ENCODE results near the gene SMARCC1. TPM values are rescaled to one million over a fixed set of nuclear protein-coding genes. Genes with fewer than 3 reads are reported as not detected.

SMARCC1 gene
- total RNA-seq, 1 experiment from 2014 or later = 168 TPM

- BruUV-seq (replicated peaks) = no TSS peak
- Histone ChIP-seq H3K9me3 (ENCODE audit: control insufficient read depth in 1 of 2, insufficient read depth in 1 of 2, low read depth in 1 of 2, low read length in 2 of 2) (no peaks in the 10 kb centered on the region), H3K4me3 (replicated peaks in 1 of 2; ENCODE audit: low read depth in 1 of 2, low read length in 2 of 2) (peak overlapping the region; percentile 35 to 54), H3K9ac (ENCODE audit: low read length) (no peak overlapping the region), H2AFZ (ENCODE audit: low read depth, low read length, poor library complexity, severe bottlenecking) (no peak overlapping the region), H3K36me3 (ENCODE audit: control insufficient read depth in 1 of 2, insufficient read depth in 2 of 2, low read length in 2 of 2) (no peaks in the 10 kb centered on the region), H3K27me3 (ENCODE audit: insufficient read depth, low read length) (no peaks in the 10 kb centered on the region), H3K4me1 (ENCODE audit: control insufficient read depth in 1 of 2, insufficient read depth in 2 of 2, low read length in 2 of 2) (peaks cover 0 to 16% of the 10 kb centered on the region in 2 experiments; a peak in 3 of 4 replicates), H3K27ac (ENCODE audit: low read depth, low read length) (no peak overlapping the region), H4K20me1 (ENCODE audit: insufficient read depth) (no peaks in the 10 kb centered on the region), H3K79me2 (ENCODE audit: insufficient read depth, low read length) (no peaks in the 10 kb centered on the region), H3K9me2 (ENCODE audit: insufficient read depth) (no peaks in the 10 kb centered on the region), H3K4me2 (ENCODE audit: low read length) (peak overlapping the region; percentile 80)
- peak; percentile 76 for ATAC-seq
- DNase-seq (ENCODE audit: low read depth, low spot score) = no peak
- TF ChIP-seq ATF3 (IDR thresholded peaks at IDR 0.05) (no peak), RAD21 (IDR thresholded peaks at IDR 0.05; ENCODE audit: low read depth) (no peak), EGR1 (IDR thresholded peaks at IDR 0.05; ENCODE audit: low read depth) (no peak), POLR2A (IDR thresholded peaks at IDR 0.05; ENCODE audit: borderline replicate concordance, extremely low read depth, insufficient read depth, insufficient read length) (no peak), REST (IDR thresholded peaks at IDR 0.05; ENCODE audit: low read depth) (no peak), CBX3 (IDR thresholded peaks at IDR 0.05; ENCODE audit: low read depth) (no peak), POLR2AphosphoS5 (IDR thresholded peaks at IDR 0.05; ENCODE audit: low read depth, low read length) (no peak), ZFX (IDR thresholded peaks at IDR 0.05) (no peak), SP1 (IDR thresholded peaks at IDR 0.05; ENCODE audit: low read depth) (no peak), JUND (IDR thresholded peaks at IDR 0.05) (no peak), SIN3A (IDR thresholded peaks at IDR 0.05; ENCODE audit: low read depth) (no peak), TCF7L2 (IDR thresholded peaks at IDR 0.05; ENCODE audit: borderline replicate concordance, extremely low read depth, insufficient read depth, insufficient read length) (no peak), EZH2phosphoT487 (IDR thresholded peaks at IDR 0.05; ENCODE audit: borderline replicate concordance) (no peak), ELF1 (IDR thresholded peaks at IDR 0.05; ENCODE audit: borderline replicate concordance, low read depth) (no peak), ZNF274 (IDR thresholded peaks at IDR 0.05; ENCODE audit: low read depth, low read length) (no peak), FOSL1 (IDR thresholded peaks at IDR 0.05; ENCODE audit: low read depth) (no peak)
- TF ChIP-seq, protein P1, sequence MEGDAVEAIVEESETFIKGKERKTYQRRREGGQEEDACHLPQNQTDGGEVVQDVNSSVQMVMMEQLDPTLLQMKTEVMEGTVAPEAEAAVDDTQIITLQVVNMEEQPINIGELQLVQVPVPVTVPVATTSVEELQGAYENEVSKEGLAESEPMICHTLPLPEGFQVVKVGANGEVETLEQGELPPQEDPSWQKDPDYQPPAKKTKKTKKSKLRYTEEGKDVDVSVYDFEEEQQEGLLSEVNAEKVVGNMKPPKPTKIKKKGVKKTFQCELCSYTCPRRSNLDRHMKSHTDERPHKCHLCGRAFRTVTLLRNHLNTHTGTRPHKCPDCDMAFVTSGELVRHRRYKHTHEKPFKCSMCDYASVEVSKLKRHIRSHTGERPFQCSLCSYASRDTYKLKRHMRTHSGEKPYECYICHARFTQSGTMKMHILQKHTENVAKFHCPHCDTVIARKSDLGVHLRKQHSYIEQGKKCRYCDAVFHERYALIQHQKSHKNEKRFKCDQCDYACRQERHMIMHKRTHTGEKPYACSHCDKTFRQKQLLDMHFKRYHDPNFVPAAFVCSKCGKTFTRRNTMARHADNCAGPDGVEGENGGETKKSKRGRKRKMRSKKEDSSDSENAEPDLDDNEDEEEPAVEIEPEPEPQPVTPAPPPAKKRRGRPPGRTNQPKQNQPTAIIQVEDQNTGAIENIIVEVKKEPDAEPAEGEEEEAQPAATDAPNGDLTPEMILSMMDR (IDR thresholded peaks at IDR 0.05 in 2 of 3, conservative IDR thresholded peaks at IDR 0.05 in 1 of 3; ENCODE audit: borderline replicate concordance in 1 of 3, insufficient read depth in 1 of 3, low read depth in 2 of 3, low read length in 2 of 3) = no peak
- TF ChIP-seq, protein P2, sequence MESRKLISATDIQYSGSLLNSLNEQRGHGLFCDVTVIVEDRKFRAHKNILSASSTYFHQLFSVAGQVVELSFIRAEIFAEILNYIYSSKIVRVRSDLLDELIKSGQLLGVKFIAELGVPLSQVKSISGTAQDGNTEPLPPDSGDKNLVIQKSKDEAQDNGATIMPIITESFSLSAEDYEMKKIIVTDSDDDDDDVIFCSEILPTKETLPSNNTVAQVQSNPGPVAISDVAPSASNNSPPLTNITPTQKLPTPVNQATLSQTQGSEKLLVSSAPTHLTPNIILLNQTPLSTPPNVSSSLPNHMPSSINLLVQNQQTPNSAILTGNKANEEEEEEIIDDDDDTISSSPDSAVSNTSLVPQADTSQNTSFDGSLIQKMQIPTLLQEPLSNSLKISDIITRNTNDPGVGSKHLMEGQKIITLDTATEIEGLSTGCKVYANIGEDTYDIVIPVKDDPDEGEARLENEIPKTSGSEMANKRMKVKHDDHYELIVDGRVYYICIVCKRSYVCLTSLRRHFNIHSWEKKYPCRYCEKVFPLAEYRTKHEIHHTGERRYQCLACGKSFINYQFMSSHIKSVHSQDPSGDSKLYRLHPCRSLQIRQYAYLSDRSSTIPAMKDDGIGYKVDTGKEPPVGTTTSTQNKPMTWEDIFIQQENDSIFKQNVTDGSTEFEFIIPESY (IDR thresholded peaks at IDR 0.05; ENCODE audit: extremely low read depth, insufficient replicate concordance, low read length) = no peak
- ChIA-PET CTCF (no interaction called here), RAD21 (ENCODE audit: low non-redundant PET in 1 of 2, low total read pairs in 2 of 2, uncharacterized antibody in 2 of 2, unreplicated experiment in 2 of 2) (no interaction called here), POLR2A (no interaction called here)
- intact Hi-C loops (cut with micrococcal nuclease) = no loop called here
These were observed 203.5 kb downstream of the SMARCC1 start for GRCh38 chr3:47578119-47578632.
